HG03571 (cell line): ENCODE results near the gene AMFR.

Source experiments
- ATAC-seq: cut with Tn5 transposase; IDR thresholded peaks from one replicate; pipeline ENCODE4 v1.9.1; 2021; ENCODE audit not compliant: unreplicated experiment

Gene AMFR

GRCh38 chr16:56349086-56349415 lies 76.3 kb downstream of the AMFR start:
- no peak for ATAC-seq

- no peak for ATAC-seq
Observed at GRCh38 chr16:56348168-56349085, 76.9 kb downstream of the AMFR start.

- no peak for ATAC-seq
Observed at GRCh38 chr16:56347670-56348069, 77.7 kb downstream of the AMFR start.

- ATAC-seq: no peak
Observed at GRCh38 chr16:56347166-56347565, 78.2 kb downstream of the AMFR start.

- ATAC-seq: no peak
Observed at GRCh38 chr16:56346131-56346890, 79.0 kb downstream of the AMFR start.

- ATAC-seq: no peak
Observed at GRCh38 chr16:56345406-56346050, 79.8 kb downstream of the AMFR start.

- no peak for ATAC-seq
Observed at GRCh38 chr16:56344518-56345405, 80.6 kb downstream of the AMFR start.

GRCh38 chr16:56343661-56344517 lies 81.5 kb downstream of the AMFR start:
- ATAC-seq: no peak

GRCh38 chr16:56341656-56342399 lies 83.5 kb downstream of the AMFR start:
- no peak for ATAC-seq

- no peak for ATAC-seq
Observed at GRCh38 chr16:56340864-56341365, 84.4 kb downstream of the AMFR start.

- ATAC-seq: no peak
Observed at GRCh38 chr16:56340416-56340815, 84.9 kb downstream of the AMFR start.

GRCh38 chr16:56339431-56340195 lies 85.7 kb downstream of the AMFR start:
- ATAC-seq: no peak

GRCh38 chr16:56338566-56339318 lies 86.6 kb downstream of the AMFR start:
- ATAC-seq: no peak

GRCh38 chr16:56337858-56338325 lies 87.5 kb downstream of the AMFR start:
- ATAC-seq: no peak

GRCh38 chr16:56337131-56337857 lies 88.1 kb downstream of the AMFR start:
- no peak for ATAC-seq

- ATAC-seq: no peak
Observed at GRCh38 chr16:56336711-56337110, 88.6 kb downstream of the AMFR start.
